T-helper 1 cell treated with Interleukin-12 subunit alpha and Interleukin-12 subunit beta and Interleukin-4 antibody, amounts not matched to agents 30 μg/mL and 1 μg/mL, for 36 hours (primary cell): Measurements from ENCODE around the gene SH3BP2.

Source experiments
- H3K27ac Mint-ChIP-seq: one replicate; pipeline ENCODE4 v1.8.0; 2021; ENCODE audit warnings: mild to moderate bottlenecking, mixed read lengths
- H3K27me3 Mint-ChIP-seq: one replicate; pipeline ENCODE4 v1.8.0; 2021; ENCODE audit warnings: low read depth, mixed read lengths
- H3K36me3 Mint-ChIP-seq: one replicate; pipeline ENCODE4 v1.8.0; 2021; ENCODE audit warnings: low read depth, mixed read lengths
- H3K4me1 Mint-ChIP-seq: one replicate; pipeline ENCODE4 v1.8.0; 2021; ENCODE audit warnings: low read depth, mixed read lengths
- H3K4me3 Mint-ChIP-seq: one replicate; pipeline ENCODE4 v1.8.0; 2021; ENCODE audit warnings: mild to moderate bottlenecking, moderate library complexity, mixed read lengths
- H3K9me3 Mint-ChIP-seq: one replicate; pipeline ENCODE4 v1.8.0; 2021; ENCODE audit warnings: mixed read lengths

Gene SH3BP2, protein sequence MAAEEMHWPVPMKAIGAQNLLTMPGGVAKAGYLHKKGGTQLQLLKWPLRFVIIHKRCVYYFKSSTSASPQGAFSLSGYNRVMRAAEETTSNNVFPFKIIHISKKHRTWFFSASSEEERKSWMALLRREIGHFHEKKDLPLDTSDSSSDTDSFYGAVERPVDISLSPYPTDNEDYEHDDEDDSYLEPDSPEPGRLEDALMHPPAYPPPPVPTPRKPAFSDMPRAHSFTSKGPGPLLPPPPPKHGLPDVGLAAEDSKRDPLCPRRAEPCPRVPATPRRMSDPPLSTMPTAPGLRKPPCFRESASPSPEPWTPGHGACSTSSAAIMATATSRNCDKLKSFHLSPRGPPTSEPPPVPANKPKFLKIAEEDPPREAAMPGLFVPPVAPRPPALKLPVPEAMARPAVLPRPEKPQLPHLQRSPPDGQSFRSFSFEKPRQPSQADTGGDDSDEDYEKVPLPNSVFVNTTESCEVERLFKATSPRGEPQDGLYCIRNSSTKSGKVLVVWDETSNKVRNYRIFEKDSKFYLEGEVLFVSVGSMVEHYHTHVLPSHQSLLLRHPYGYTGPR

DNA sequence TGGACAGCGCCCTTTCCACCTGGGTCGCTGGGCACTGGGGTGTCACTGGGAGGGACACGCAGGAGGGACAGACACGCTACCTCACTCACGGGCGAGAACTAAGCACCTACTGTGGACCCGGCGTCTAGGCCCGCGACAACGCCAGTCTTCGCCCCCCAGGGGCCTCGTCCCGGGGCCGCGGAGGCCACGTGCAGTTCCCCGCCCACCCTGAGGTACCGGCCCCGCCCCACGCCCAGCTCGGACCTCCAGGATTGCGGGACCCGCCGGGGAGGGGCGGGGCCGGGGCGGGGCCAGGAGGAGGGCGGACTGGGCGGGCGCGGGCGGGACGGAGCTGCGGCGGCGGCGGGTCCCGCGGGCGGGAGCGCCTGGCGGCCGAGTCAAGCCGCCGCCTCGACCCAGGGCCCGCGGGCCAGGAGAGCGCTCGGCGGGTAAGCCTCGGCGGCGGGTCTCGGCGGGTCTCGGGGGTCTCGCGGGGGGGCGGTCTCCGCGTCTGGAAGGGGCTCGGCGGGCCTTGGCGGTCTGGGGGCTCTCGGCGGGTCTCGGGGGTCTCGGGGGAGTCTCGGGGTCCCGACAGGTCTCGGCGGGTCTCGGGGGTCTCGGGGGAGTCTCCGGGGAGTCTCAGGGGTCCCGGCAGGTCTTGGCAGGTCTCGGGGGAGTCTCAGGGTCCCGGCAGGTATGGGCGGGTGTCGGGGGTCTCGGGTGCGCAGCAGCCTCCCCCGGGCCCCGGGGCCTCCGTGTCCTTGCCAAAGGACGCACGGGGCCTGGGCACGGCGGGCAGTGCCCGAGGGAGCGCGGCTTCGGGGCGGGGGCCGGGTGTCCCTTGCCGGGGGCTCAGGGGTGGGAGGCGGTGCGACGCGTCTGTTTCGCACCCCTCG lies at the start of gene SH3BP2:
Gene SH3BP2, plus strand, starts transcription at position 375 of the 875 bp plus-strand sequence. CDS start 27,533 bp downstream, outside the sequence.
- Mint-ChIP-seq H3K9me3 (no peaks in the 10 kb centered on the region), H3K4me3 (peak within 1 kb of the TSS; percentile 86), H3K27me3 (no peaks in the 10 kb centered on the region), H3K4me1 (peaks cover 32% of the 10 kb centered on the region), H3K27ac (peak within 1 kb of the TSS; percentile 82), H3K36me3 (no peaks in the 10 kb centered on the region)

- Mint-ChIP-seq H3K27me3 (no peaks in the 10 kb centered on the region), H3K27ac (peak overlapping the region; percentile 76), H3K9me3 (no peaks in the 10 kb centered on the region), H3K4me3 (no peak overlapping the region), H3K4me1 (peaks cover 51% of the 10 kb centered on the region), H3K36me3 (peaks cover 59% of the 10 kb centered on the region)
Measured at GRCh38 chr4:2743518-2744445, 49.1 kb upstream of the SH3BP2 start.

- peaks cover 55% of the 10 kb centered on the region for H3K4me1 Mint-ChIP-seq
- H3K27ac Mint-ChIP-seq = peak overlapping the region; percentile 99
- H3K36me3 Mint-ChIP-seq = peaks cover 62% of the 10 kb centered on the region
Measured at GRCh38 chr4:2744576-2745270, 48.2 kb upstream of the SH3BP2 start.

GRCh38 chr4:2745516-2745915 lies 47.4 kb upstream of the SH3BP2 start:
- peaks cover 63% of the 10 kb centered on the region for H3K36me3 Mint-ChIP-seq
- H3K27ac Mint-ChIP-seq = peak overlapping the region; percentile 99

More at GRCh38 chr4:2744576-2745270, 48.2 kb upstream of the SH3BP2 start:
- Mint-ChIP-seq H3K9me3 (no peaks in the 10 kb centered on the region), H3K27me3 (no peaks in the 10 kb centered on the region), H3K4me3 (peak overlapping the region; percentile 28)

DNA sequence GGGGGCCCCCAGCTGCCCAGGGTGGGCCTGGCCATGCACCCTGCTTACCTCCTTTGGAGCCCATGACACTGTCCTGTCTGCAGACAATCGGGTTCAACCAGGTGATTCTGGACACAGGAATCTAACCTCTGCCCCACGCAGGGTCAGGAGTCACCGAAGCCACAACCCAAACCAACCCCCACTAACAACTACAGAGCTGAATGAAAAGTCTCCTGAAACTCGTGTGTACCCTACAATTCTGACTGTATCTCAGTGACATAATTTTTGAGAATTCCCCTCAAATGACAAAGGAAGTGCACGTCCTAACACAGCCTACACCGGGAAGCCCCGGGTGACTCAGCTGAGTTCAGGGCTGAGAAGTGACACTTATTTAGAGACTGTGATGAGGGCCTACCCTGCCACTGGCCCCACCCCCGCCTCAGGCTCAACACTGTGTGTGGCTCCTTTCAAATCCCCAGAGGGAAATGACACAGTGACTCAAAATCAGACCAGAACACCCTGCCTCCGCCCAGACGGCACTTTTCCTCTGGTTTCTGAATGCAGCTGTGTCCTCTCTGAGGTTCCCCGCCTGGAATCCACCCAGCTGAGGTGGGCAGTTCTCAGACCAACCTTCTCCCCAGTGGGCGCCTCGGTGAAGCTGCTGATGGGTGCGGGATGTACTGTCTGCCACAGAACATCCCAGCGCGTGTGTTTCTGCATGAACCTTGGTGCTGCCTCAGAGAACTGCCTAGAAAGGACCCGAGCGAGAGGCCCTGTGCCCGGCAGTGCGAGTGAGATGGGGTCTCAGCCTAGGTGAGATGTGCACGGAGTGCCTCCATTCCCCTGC lies 46.7 kb upstream of the SH3BP2 start:
- Mint-ChIP-seq H3K27me3 (no peaks in the 10 kb centered on the region), H3K4me3 (peak overlapping the region; percentile 89), H3K9me3 (no peaks in the 10 kb centered on the region), H3K4me1 (peaks cover 55% of the 10 kb centered on the region), H3K36me3 (peaks cover 61% of the 10 kb centered on the region), H3K27ac (peak overlapping the region; percentile 99)

More at GRCh38 chr4:2745516-2745915, 47.4 kb upstream of the SH3BP2 start:
- peaks cover 57% of the 10 kb centered on the region for H3K4me1 Mint-ChIP-seq
- H3K27me3 Mint-ChIP-seq = no peaks in the 10 kb centered on the region
- H3K4me3 Mint-ChIP-seq = peak overlapping the region; percentile 89
- H3K9me3 Mint-ChIP-seq = no peaks in the 10 kb centered on the region

DNA sequence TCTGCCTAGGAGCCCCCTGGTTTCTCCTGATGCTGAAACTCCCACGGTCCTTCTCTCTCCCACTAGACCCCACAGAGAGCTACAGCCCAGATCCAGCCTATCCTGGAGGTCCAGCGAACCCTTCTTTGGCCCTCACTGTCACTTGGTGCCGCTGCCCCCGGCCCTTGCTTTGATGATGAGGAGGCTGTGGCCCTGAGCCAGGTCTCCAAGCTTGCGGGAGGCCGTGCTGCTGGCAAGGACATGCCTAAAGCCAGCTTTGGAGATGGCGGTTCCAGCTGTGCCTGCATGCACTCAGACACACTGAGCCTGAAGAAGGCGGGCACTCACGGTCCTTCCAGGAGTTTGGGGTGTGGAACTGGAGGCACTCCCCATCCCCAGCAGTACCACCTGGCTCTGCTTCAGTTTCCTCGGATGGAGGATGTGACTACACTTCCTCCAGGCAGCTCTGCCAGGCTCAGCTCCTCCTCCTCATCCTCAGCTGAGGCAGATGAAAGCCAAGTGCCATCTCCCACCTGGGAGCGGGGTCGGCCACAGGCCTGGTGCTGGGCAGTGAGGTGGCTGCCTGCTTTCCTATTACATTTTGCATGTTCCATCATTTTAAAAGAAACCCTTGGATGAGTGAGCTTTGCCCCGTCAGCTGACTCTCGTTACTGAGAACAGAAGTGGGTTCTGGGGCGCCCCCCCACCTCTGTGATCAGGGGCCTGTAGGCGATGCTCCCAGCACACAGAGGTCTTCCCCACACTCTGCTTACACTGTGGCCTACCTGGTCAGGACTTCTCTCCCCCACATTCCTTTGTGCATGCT lies 45.8 kb upstream of the SH3BP2 start:
- Mint-ChIP-seq H3K4me1 (peaks cover 52% of the 10 kb centered on the region), H3K9me3 (no peaks in the 10 kb centered on the region), H3K27me3 (no peaks in the 10 kb centered on the region), H3K36me3 (peaks cover 57% of the 10 kb centered on the region), H3K4me3 (peak overlapping the region; percentile 89), H3K27ac (peak overlapping the region; percentile 99)

DNA sequence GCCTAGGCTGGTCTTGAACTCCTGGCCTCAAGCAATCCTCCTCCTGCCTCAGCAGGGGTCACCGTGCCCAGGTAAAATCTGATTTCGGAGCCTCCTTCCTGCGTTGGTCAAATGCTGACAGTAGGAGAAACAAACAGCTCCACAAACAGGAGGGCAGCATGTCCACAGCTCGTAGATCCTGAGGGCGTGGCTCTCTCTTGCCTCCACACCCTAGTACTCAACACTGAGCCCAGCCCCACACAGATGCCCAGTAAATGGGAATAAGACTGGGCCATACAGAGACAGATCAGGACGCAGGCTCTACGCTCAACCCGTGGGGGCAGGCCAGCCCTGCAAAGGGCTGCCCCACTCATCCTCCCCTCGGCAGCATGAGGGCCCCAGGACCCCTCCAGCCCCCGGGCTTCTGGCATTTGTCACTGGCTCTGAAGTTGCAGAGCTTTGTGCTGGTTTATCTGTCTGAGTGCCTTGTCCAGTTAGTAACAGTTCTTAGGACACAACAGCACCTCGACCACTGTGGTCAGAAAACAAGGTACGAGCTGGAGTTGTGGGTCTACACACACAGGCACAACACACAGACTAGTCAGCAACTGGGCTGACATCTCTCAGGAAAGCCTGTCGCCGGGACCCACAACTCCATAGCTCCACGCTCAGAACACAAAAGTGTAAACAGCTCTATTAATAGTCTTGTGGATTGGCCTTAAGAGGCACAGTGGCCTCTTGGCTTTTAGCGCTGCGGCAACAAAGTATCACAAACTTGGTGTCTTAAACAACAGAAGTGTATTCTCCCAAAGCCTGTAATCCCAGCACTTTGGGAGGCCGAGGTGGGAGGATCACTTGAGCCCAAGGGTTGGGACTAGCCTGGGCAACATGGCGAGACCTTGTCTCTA lies 41.9 kb upstream of the SH3BP2 start:
- H3K27ac Mint-ChIP-seq = peak overlapping the region; percentile 15
- no peaks in the 10 kb centered on the region for H3K27me3 Mint-ChIP-seq
- peaks cover 41% of the 10 kb centered on the region for H3K36me3 Mint-ChIP-seq
- no peaks in the 10 kb centered on the region for H3K9me3 Mint-ChIP-seq
- H3K4me3 Mint-ChIP-seq = no peak overlapping the region
- H3K4me1 Mint-ChIP-seq = peaks cover 41% of the 10 kb centered on the region

- Mint-ChIP-seq H3K9me3 (no peaks in the 10 kb centered on the region), H3K36me3 (peaks cover 21% of the 10 kb centered on the region), H3K4me3 (peak overlapping the region; percentile 15), H3K27me3 (no peaks in the 10 kb centered on the region), H3K4me1 (peaks cover 25% of the 10 kb centered on the region), H3K27ac (peak overlapping the region; percentile 68)
Measured at GRCh38 chr4:2753436-2753835, 39.4 kb upstream of the SH3BP2 start.

- Mint-ChIP-seq H3K27me3 (no peaks in the 10 kb centered on the region), H3K36me3 (peaks cover 17% of the 10 kb centered on the region), H3K9me3 (no peaks in the 10 kb centered on the region), H3K4me3 (peak overlapping the region; percentile 93), H3K4me1 (peaks cover 22% of the 10 kb centered on the region), H3K27ac (peak overlapping the region; percentile 75)
Measured at GRCh38 chr4:2754848-2755819, 37.8 kb upstream of the SH3BP2 start.

- Mint-ChIP-seq H3K36me3 (peaks cover 13% of the 10 kb centered on the region), H3K4me3 (peak within 1 kb of the TSS; percentile 93), H3K27me3 (no peaks in the 10 kb centered on the region), H3K9me3 (no peaks in the 10 kb centered on the region), H3K4me1 (peaks cover 20% of the 10 kb centered on the region), H3K27ac (peak within 1 kb of the TSS; percentile 75)
Measured at GRCh38 chr4:2755821-2756690, 36.8 kb upstream of the SH3BP2 start, which contains the start of gene TNIP2. Gene TNIP2 (minus strand): TSS chr4:2756336. CDS start chr4:2756289, 47 bp downstream.
